CD4-positive, alpha-beta T cell treated with Interleukin-12 subunit alpha and Interleukin-12 subunit beta, for 1 hour (primary cell): ENCODE measurements around the gene ZNF772.

Experiments
- DNase-seq: peaks from one replicate; pipeline ENCODE4 v3.0.0-alpha.2; 2020

Gene ZNF772

GRCh38 chr19:57435062-57435978 is 42.0 kb downstream of the ZNF772 start, which contains the start of gene ZNF749:
TSS of gene ZNF749 (plus strand) at chr19:57435325. CDS start at chr19:57435579, 254 bp downstream.
- DNase-seq = peak; percentile 98

GRCh38 chr19:57434386-57435061 is 42.8 kb downstream of the ZNF772 start:
- no peak for DNase-seq

DNA sequence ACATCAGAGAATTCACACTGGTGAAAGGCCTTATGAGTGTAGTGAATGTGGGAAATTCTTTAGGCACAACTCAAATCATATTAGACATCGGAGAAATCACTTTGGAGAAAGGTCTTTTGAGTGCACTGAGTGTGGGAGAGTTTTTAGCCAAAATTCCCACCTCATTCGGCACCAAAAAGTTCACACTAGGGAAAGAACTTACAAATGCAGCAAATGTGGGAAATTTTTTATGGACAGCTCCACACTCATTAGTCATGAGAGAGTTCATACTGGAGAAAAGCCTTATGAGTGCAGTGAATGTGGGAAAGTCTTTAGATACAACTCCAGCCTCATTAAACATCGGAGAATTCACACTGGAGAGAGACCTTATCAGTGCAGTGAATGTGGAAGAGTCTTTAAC is 56.3 kb downstream of the ZNF772 start:
- no peak for DNase-seq

GRCh38 chr19:57419439-57419838 is 57.9 kb downstream of the ZNF772 start:
- DNase-seq = no peak
